Hepatocyte (in vitro differentiated cells): ENCODE measurements around the gene EPB41L1.

Experiments used
- CTCF ChIP-seq: fragments of 200-600 bp; sonication (generic); IDR thresholded peaks from 2 replicates; pipeline ENCODE4 v1.5.1; 2016; ENCODE audit warnings: antibody characterized with exemption, mild to moderate bottlenecking; ENCODE audit not compliant: poor library complexity
- EZH2 ChIP-seq: fragments of 200-600 bp; sonication (generic); IDR thresholded peaks from 2 replicates; pipeline ENCODE4 v1.6.1; 2016; ENCODE audit warnings: antibody characterized with exemption, mild to moderate bottlenecking, borderline replicate concordance
- EZH2phosphoT487 ChIP-seq: fragments of 200-600 bp; sonication (generic); IDR thresholded peaks from one replicate; pipeline ENCODE4 v1.6.1; 2018; ENCODE audit warnings: antibody characterized with exemption, mild to moderate bottlenecking, low read depth, moderate library complexity; ENCODE audit not compliant: unreplicated experiment, severe bottlenecking

DNA sequence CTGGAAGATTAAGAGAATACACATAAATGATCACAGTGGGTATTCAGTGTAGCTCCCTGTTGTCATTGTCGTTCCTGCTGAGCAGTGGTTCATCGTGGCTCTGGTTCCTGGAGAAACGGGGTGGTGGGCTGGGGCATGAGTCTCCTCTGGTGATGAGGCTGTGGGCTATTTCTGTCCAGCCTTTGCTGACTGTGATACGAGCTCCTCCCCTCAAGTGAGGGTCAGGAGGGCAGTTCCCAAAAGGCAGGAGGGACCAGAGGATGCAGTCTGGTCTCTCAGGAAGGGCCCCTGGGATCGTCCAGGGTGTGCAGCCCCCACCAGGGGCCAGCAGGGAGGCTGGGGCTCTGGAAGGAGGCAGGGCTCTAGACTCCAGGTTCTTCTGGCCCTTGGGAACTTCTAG, 120.5 kb downstream of the EPB41L1 start:
- TF ChIP-seq EZH2 (no peak), CTCF (no peak), EZH2phosphoT487 (no peak)
